Stimulated activated CD4-positive, alpha-beta T cell treated with anti-CD3 and anti-CD28 coated beads, TNF-alpha, amount 100 ng/mL, for 1 hour (primary cell): ENCODE results near the gene LRWD1.
A peak's percentile ranks its signal among the peaks of the same experiment; 100 is the strongest.

Experiments used
- DNase-seq, 3 donors: peaks; one replicate each; pipeline ENCODE4 v3.0.0-alpha.2; 2020; ENCODE audit warnings: low read depth in 3 of 3, low spot score in 1 of 3

The LRWD1 gene

DNA sequence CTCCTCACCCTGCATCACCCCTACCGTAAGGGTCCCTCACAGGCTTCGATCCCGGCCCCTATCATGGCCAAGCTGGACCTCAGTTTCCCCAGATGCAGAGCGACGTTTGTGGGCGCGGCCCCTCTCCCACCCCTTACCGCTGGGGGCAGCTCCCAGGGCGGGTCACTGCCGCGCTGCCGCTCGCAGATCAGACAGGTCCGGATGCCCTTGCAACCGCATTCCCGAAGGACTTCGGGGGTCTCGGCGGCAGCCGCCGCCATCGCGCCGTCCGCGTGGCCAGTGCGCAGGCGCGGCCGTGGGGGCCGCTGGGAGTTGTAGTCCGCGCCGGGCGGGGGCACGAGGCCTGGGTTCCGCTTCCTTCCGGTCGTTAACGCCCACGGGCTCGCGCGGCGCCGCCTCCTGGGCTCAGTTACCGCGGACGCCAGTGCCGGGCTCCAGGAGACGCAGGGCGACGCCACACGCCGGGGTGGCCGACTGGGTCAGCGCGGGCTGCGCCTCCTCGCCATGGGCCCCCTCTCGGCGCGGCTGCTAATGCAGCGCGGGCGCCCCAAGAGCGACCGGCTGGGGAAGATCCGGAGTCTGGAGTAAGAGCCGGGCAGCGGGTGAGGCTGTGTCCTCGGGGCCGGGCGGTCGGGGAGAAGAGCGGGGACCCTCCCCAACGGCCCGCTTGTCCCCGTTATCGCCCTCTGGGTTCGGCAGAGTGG lies at the start of gene LRWD1, which contains the start of gene ALKBH4:
LRWD1 (plus strand) TSS at position 408 of the 704 bp plus-strand sequence; CDS start at position 505, 97 bp downstream.
ALKBH4 (minus strand) TSS at position 287 of the 704 bp plus-strand sequence; CDS start at position 260, 27 bp downstream.
- peak; percentile 88 to 96 (median 89) for DNase-seq

DNA sequence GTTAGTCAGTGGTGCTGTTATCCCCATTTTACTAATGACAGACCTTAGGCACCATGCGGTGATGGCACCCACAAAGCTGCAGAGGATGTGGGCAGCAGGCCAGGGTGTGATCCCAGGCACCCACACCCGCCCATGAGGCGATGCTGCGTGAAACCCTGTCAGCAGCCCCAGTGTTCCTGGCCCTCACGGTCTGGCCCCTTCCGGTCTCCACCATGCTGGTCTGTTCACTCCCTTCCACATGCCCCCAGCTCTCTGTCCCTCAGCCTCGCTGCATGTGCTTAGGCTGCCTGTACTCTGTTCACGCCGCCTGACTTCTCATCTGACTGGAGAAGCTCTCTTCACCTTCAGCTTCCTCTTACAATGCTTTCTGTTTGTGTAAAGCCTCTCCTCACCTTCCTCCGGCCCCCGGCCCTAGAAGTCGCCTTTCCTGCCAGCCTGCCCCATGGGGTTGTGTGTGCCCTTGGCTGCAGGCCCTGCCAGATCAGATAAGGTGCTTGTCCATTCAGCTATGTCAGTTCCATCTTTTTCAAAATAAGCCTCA lies 49.0 kb upstream of the LRWD1 start:
- DNase-seq = peak in 1 of 3 donors; percentile 18

DNA sequence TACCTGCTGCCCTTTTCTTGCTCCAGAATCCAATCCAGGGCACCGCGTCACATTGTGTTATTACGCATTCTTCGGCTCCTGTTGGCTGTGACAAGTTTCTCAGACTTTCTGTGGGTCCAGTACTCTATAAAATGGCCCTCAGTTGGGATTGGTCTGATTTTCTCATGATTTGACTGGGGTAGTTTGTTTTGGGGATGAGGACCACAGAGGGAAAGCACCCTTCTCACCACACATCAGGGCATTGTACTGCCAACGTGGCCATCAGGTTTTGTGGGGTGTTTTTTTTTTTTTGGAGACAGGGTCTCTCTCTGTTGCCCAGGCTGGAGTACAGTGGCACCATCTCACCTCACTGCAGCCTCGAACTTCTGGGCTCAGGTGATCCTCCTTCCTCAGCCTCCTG lies 48.4 kb upstream of the LRWD1 start:
- DNase-seq = no peak

DNA sequence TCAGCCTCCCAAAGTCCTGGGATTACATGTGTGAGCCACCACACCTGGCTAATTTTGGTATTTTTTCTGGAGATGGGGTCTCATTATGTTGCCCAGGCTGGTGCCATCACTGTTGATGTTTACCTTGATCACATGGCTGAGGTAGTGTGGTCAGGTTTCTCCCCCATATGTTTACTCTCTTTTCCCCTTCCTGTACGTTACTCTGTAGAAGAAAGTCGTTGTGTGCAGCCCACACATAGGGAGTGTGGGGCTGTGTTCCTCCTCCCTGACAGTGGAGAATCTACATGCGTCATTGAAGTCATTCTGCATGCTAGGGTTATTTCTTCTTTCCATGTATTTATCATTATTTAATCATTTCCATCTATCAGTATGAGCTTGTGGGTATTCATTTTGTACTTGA lies 47.7 kb upstream of the LRWD1 start:
- DNase-seq = no peak

DNA sequence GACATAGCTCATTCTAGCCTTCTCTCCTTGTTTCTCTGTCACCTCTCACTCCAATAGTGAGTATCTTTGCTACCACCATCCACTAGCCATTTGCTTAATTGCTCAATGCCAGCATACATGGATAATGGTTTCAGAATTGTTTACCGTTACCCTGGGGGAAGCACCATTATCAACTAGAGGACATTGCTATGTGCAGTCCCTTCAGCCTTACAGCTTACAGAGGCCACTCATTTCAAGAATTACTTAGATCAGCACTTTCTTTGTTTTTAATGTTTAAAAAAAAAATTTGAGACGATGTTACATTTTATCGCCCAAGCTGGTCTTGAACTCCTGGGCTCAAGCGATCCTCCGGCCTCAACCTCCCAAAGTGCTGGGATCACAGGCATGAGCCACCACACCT lies 46.2 kb upstream of the LRWD1 start:
- DNase-seq = no peak

DNA sequence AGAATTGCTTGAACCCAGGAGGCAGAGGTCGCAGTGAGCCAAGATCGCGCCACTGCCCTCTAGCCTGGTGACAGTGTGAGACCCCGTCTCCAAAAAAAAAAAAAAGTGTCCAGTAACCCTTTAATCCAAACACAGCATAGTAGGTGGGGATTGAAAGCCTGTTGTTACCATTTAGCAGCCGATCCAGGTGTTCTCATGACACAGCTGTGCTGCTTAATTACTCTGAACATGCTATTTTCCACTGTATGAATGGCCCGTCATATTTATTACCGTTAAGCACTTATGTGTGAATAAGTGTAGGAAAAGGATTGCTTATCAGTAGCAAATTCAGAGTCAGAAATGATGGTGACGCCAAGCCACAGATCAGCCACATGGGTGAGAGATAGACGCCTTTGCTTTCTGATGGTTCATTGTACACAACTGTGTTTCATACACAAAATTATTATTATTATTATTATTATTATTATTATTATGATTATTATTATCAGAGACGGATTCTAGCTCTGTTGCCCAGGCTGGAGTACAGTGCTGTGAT lies 43.0 kb upstream of the LRWD1 start:
- no peak for DNase-seq

DNA sequence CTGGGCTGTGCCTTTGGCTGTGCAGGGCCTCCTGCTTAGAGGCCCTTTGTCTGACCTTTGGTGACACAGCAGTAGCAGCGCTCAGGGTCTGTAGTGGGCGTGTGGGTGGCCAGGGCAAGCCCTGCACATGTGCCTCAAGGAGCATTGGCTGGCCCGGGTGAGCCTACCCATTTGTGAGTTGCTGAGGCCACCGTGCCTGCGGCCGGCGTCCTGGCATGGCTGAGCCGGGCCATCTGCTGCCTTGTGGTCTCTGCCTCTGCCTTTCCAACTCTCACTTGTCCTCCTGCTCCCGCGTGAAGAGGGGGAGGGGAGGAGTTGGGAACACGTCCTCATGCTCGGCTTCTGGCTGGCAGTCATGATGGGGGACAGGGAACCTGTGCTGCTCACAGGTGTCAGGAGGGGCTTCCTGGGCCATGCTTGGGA lies 40.6 kb upstream of the LRWD1 start:
- DNase-seq = no peak

DNA sequence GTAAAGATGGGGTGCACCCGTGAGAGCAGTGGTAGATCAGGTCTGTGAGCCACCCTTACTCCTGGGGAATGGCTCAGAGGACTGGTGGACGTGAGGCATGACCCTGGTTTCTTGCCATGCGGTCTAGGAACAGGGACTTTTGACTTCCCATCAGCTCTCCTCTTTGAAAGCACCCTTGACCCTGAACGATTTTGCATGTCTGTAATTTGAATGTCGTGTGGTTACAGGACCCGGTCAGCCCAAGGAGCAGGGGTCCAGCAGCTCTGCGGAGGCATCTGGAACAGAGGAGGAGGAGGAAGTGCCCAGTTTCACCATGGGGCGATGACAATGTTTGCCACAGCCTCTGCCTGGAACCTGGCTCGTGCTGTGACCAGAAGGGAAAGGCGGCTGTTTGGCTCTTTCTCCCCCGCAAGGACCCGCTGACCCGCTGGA lies 40.0 kb upstream of the LRWD1 start:
- DNase-seq = no peak

DNA sequence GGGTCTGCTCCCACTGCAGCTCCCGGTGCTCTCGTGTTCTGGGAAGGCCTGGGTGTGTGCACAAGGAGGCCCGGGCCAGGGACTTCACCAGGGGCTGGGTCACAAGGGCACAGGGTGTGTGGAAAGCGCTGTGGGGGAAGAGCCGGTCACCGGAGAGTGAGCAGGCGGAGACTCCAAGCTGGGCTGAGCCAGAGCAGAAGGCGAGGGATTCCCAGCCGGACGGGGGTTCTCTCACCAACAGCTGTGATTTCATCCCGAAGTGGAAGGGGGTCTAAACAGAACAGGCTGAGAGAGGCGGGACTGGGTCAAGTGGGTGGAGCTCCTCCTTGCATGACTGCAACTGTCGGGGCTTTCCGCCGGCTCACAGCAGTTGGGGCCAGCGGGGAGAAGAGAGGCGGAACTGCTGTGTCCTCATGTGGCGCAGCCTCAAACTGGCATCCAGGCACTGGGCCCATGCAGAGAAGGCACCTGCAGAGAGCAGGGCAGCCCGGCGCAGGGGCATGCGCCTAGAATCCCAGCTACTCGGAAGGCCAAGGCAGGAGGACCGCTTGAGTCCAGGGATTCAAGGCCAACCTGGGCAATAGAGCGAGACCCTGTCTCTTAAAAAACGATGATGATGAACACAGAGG lies 39.0 kb upstream of the LRWD1 start:
- peak; percentile 69 to 71 (median 69) for DNase-seq

DNA sequence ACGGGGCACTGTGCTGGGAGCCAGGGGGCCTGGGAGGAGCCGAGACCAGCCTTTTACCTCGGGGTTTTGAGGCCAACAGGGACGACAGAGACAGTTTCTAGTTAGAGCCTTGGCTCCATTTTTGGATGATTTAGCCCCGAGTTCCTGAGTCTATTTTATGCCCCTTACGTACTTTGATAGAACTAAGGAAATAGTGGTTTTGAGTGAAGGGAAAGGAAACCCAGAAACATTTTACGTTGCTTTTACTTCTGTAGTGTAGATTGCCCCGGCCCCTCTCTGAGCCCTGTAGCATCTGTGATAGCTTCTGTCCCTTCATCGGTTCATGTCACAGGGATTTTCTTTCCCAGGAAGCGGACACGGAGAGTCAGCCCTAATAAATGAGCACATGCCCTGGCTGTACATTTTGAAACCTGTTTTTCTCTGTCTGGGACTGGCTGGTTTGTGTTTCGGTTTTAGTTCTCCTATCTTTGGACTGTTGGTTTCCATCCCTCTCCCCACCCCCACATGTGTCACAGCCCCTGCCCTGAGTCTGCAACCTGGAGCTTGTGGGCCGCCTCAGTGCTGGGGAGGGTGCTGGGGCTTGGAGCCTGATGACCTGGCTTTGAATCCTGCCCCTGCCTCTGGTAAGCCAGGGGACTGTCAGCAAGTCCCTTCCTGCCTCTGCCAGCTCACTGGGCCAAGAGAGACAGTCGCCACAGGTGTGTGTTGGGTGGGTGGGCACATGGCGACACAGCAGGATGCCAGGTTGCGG lies 38.3 kb upstream of the LRWD1 start:
- peak in 2 of 3 donors; percentile 27 to 54 for DNase-seq

DNA sequence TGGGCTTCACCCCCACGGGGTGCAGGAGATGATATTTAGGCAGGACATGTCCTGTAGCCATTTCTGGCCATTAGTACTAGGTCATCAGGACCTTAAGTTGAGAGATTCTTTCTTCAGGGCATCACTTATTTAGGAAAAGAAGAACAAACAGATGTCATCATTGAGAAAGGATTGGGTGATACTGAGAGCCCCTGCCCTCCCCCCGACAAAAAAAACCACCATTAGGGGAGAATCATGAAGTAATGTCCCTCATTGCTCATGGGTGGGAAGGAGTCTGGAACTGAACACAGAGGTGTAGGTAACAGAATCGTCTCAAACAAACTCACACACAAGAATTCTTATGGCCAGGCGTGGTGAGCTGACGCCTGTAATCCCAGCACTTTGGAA lies 37.8 kb upstream of the LRWD1 start:
- DNase-seq = no peak

DNA sequence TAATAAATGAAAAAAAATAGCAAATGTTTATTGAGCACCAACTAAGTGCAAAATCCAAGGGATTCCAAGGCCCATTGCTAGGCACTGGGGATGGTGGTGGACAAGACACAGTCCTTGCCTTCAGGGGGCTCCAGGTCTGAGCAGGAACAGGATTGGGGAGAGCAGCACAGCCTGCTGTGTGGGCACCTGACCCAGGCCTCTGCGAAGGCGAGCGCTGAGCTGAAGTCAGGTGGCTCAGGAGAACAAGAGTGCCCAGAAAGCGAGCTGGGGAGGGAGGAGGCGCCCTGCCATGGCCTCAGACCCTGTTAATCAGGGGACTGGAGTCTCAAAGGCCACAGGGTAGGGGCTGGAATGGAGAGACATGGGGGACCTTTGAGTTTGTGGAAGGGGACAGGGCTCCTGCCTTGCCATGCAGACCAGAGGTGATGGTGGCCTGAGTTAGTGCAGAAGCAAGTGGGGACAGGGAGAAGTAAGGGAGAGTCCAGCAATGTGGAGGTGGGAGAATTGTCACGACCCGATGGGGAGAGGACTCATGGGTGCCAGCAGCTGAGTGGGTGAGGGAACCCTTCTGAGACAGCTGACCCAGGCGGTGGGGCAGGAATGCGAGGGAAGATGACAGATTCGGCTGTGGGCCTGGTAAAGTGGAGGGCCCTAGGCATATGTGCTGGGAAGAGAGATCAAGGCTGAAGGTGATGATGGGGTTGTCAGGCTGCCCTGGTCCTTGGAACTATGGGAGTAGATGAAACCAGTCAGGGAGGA lies 35.5 kb upstream of the LRWD1 start:
- no peak for DNase-seq

DNA sequence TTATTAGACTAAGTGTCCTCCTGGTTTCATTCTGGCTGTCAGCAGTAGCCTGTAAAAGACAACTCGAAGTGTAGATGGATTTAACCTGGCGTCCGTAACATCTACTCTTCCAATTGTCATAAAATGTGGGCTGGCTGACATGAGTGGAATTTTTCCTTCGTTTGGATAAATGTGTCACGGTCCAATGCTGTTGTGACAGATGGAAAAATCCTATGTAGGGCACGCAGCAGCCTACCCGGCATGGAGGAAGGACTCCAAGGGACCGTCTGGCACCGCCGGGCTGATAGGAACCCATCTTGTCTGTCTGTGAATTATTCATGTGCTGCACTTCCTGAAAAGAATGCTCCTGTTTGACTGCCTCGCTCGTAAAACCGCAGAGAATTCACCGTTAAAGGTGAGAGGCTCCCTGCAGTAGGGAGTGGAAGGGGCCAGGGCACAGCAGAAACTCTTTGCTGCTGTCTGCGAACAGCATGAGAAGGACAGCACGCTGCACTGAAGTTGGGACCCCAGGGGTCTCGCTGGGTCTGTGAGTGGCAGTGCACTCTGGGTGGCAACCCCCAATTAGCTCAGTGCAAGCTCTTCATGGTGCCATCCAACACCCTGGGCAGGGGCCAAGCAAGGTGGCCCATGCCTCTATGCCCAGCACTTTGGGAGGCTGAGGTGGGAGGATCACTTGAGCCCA lies 33.0 kb upstream of the LRWD1 start:
- DNase-seq = peak; percentile 30 to 53 (median 36)

DNA sequence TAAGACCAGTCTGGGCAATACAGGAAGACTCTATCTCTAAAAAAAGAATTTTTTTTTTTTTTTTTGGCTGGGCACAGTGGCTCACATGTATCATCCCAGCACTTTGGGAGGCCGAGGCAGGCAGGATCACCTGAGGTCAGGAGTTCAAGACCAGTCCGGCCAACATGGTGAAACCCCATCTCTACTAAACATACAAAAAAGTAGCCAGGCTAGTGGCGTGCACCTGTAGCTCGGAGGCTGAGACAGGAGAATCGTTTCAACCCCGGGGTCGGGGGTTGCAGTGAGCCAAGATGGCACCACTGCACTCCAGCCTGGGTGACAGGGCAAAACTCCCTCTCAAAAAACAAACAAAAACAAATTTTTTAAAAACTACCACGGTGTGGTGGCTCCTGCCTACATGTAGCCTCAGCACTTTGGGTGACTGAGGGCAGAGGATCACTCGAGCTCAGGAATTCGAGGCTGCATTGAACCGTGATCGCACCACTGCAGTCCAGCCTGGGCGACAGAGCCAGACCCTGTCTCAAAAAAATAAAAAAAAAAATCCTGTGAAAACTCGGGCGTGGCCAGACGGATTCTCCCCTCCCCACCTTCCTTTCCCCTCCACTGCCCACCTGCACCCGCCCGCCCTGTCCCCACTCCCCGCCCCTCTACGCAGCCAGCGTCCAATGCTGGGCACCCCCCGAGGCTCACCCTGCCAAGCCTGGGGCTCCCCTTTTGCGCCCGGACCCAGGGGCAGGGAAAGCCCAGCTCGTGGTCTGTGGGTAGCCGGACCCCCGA lies 32.2 kb upstream of the LRWD1 start:
- DNase-seq = no peak

DNA sequence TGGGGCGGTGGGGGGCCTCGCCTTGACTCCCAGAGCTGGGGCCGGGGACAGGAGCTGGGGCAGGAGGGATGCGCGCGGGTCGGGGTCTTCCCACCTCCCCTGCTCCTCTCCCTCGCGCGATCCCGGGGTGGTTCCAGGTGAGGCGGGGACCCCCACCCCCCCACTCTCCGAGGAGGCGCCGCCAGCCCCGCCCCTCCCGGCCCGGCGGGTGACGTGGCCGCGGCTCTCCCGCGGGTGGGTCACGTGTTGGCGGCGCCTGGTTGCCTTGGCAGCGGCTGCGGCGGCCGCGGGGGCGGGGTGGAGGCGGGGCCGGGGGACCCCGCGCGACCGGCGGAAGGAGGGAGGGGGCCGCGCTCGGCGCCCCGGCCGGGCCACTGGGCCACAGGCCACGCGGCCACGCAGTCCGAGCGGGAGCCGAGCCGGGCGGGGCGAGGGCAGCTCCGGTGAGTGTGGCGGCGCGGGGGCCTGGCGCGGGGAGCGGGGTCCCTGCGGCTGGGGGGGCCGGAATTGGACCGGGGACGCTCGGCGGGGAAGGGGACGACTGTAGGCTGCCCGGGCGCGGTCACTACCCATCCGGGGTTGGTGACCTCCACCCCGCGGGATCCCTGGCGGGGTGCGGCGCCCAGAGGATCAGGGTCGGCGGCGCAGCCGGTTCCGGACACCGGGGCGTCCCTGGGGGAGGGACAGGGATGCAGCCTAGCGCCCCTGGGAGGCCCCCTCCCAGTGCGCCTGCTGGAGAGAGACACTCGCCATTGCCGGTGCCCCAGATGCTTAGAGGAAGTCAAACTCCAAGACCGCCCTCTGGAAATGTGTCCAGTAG lies 31.4 kb upstream of the LRWD1 start, which contains the start of gene ORAI2:
ORAI2 (plus strand) TSS at position 357 of the 820 bp plus-strand sequence. CDS start 5,382 bp downstream, outside the sequence.
- peak; percentile 75 to 87 (median 83) for DNase-seq

DNA sequence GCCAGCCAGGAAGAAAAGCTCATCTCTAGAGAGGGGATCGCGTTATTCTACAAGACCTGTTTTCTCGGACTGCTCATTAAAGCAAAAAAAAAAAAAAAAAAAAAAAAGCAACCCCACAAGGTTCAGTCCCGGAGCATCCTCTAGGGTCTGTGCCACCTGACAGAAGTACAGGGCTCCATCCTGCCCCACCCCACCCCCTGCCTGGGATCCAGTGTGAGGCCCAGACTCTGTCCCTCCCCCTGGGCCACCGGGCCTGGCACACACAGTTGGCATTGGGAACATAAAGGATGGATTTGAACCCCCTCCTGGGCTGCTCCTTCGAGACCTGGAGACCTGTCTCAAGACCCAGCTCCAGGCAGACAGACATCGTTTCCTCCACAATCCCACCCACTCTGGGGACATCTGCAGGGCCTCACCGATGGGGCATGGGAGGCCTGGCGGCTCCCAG lies 30.7 kb upstream of the LRWD1 start:
- no peak for DNase-seq

DNA sequence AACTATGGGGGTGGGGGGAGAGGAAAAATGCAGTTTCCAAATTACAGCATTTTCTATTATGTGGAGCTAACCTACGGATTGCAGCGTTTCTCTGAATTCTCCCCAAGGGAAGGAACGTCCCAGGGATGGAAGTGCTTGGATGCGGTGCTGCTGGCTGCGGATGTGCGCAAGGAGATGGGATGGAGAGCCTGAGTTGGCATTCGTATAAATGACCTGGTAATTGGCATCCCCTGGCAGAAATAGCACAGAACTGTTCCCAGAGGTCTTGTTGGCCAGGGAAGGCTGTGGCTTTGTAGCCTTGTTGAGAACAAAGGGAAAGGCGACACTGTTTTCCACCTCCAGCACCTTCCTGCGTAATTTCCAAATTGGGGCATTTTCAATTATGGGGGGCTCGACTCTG lies 28.7 kb upstream of the LRWD1 start:
- DNase-seq = no peak
